Kidney epithelial cell (primary cell): ENCODE data around the gene ARMC3. TPM values are rescaled to one million over a fixed set of nuclear protein-coding genes. Genes with fewer than 3 reads are reported as not detected.

Experiments
- DNase-seq: peaks from one replicate; pipeline ENCODE4 v3.0.0-alpha.2; 2010; ENCODE audit warnings: low read depth
- H3K27me3 ChIP-seq: 2 replicates; pipeline ENCODE4 v1.6.0; 2011; ENCODE audit warnings: low read length; ENCODE audit not compliant: control insufficient read depth, insufficient read depth
- H3K36me3 ChIP-seq: 2 replicates; pipeline ENCODE4 v1.5.1; 2011; ENCODE audit warnings: low read length; ENCODE audit not compliant: control insufficient read depth, insufficient read depth
- H3K4me3 ChIP-seq: 2 replicates; pipeline ENCODE4 v1.5.1; 2011; ENCODE audit warnings: low read depth, mild to moderate bottlenecking, control low read depth, low read length
- CTCF ChIP-seq: IDR thresholded peaks from 2 replicates; pipeline ENCODE4 v1.5.1; 2011; ENCODE audit warnings: mild to moderate bottlenecking, moderate library complexity, low read length, control low read depth, inconsistent platforms; ENCODE audit not compliant: insufficient read depth, poor library complexity, severe bottlenecking
- total RNA-seq: library from RNA; depleted of rRNA; stranded (reverse); fragments of >200 nt; gene quantifications from 2 replicates; pipeline ENCODE4 v1.2.3, GENCODE V29; 2015

Gene ARMC3
- total RNA-seq, 1 donor from 2014 or later: 1.6 TPM

- TF ChIP-seq CTCF: peak; percentile 34
- Histone ChIP-seq H3K4me3 (no peak overlapping the region), H3K27me3 (no peaks in the 10 kb centered on the region), H3K36me3 (no peaks in the 10 kb centered on the region)
- no peak for DNase-seq
Measured at GRCh38 chr10:23035569-23035968, 107.7 kb downstream of the ARMC3 start.

GRCh38 chr10:23037152-23037551 lies 109.3 kb downstream of the ARMC3 start:
- Histone ChIP-seq H3K27me3 (no peaks in the 10 kb centered on the region), H3K36me3 (no peaks in the 10 kb centered on the region), H3K4me3 (no peak overlapping the region)
- DNase-seq: no peak
- no peak for TF ChIP-seq CTCF

- Histone ChIP-seq H3K36me3 (no peaks in the 10 kb centered on the region), H3K27me3 (no peaks in the 10 kb centered on the region), H3K4me3 (no peak overlapping the region)
- DNase-seq: no peak
- TF ChIP-seq CTCF: no peak
Measured at GRCh38 chr10:23037561-23037960, 109.7 kb downstream of the ARMC3 start.

- H3K27me3 ChIP-seq: no peaks in the 10 kb centered on the region
- H3K4me3 ChIP-seq: no peak overlapping the region
- no peak for TF ChIP-seq CTCF
- no peaks in the 10 kb centered on the region for H3K36me3 ChIP-seq
- DNase-seq: no peak
Measured at GRCh38 chr10:23038172-23038571, 110.3 kb downstream of the ARMC3 start.

GRCh38 chr10:23040002-23040401 lies 112.1 kb downstream of the ARMC3 start:
- no peaks in the 10 kb centered on the region for H3K27me3 ChIP-seq
- TF ChIP-seq CTCF: no peak
- no peak for DNase-seq
- no peaks in the 10 kb centered on the region for H3K36me3 ChIP-seq
- no peak overlapping the region for H3K4me3 ChIP-seq

GRCh38 chr10:23046027-23046426 lies 118.2 kb downstream of the ARMC3 start:
- no peak for TF ChIP-seq CTCF
- no peak for DNase-seq
- H3K36me3 ChIP-seq: no peaks in the 10 kb centered on the region
- H3K4me3 ChIP-seq: no peak overlapping the region
- no peaks in the 10 kb centered on the region for H3K27me3 ChIP-seq
